Testis (tissue), 3 donors: ENCODE measurements around the gene NKAIN4. TPM values are rescaled to one million over a fixed set of nuclear protein-coding genes. Genes with fewer than 3 reads are reported as not detected.

ENCODE experiments used
- DNase-seq: peaks from one replicate; pipeline ENCODE4 v3.0.0-alpha.2; 2019
- H3K27ac ChIP-seq, 2 donors: fragments of 200-600 bp; sonication (generic); one replicate each; pipeline ENCODE4 v1.5.1; 2019
- H3K27me3 ChIP-seq: fragments of 200-600 bp; sonication (generic); one replicate; pipeline ENCODE4 v1.5.1; 2019
- H3K36me3 ChIP-seq: fragments of 200-600 bp; sonication (generic); one replicate; pipeline ENCODE4 v1.5.1; 2017; ENCODE audit warnings: low read depth; ENCODE audit errors: missing control alignments
- H3K4me1 ChIP-seq: fragments of 200-600 bp; sonication (generic); one replicate; pipeline ENCODE4 v1.5.1; 2019
- H3K4me3 ChIP-seq, 2 donors: fragments of 200-600 bp; sonication (generic); one replicate each; pipeline ENCODE4 v1.5.1; 2017 to 2019
- H3K9me3 ChIP-seq: fragments of 200-600 bp; sonication (generic); one replicate; pipeline ENCODE4 v1.5.1; 2017
- CTCF ChIP-seq, 3 experiments: fragments of 450-650 bp in 2 of 3; fragments of 200-600 bp in 1 of 3; sonication (generic) in 1 of 3; IDR thresholded peaks; one replicate each; pipeline ENCODE4 v1.5.1; 2016 to 2019; ENCODE audit warnings: antibody characterized with exemption in 3 of 3, mild to moderate bottlenecking in 2 of 3, moderate library complexity in 1 of 3
- POLR2A ChIP-seq: fragments of 450-650 bp; IDR thresholded peaks from one replicate; pipeline ENCODE4 v1.6.1; 2017; ENCODE audit warnings: antibody characterized with exemption, mild to moderate bottlenecking, moderate library complexity
- WGBS, 2 donors: methylation state at CpG; one replicate each; pipeline ENCODE4 v1.1.5; 2018; 5-methylcytosine and 5-hydroxymethylcytosine counted together
- intact Hi-C: fragments of 100-400 bp; cut with DNase I; formaldehyde crosslinking; loops from one replicate; pipeline ENCODE4 v1.15.1; 2023; ENCODE audit warnings: low total_unique reads
- polyA plus RNA-seq: library from polyadenylated mRNA; stranded (reverse); fragments of 350-450 nt; fragmentation: Illumina TruSeq; extraction: RNeasy Lipid Tissue Mini Kit (QIAGEN cat#74804); gene quantifications from one replicate; pipeline ENCODE4 v1.2.3, GENCODE V29; 2014; ENCODE audit warnings: low read depth, low replicate concordance; ENCODE audit not compliant: insufficient read depth
- total RNA-seq, 2 donors: library from RNA; depleted of rRNA; stranded (reverse); fragments of >200 nt; gene quantifications; one replicate each; pipeline ENCODE4 v1.2.3, GENCODE V29; 2016

Gene NKAIN4
- total and polyA plus RNA-seq, 3 donors from 2014 or later: 3.9 to 6.0 (median 4.7) TPM

- no peaks in the 10 kb centered on the region for H3K27me3 ChIP-seq
- intact Hi-C loops: no loop called here
These were observed 21.3 kb downstream of the NKAIN4 start for GRCh38 chr20:63233061-63233344.

GRCh38 chr20:63232235-63233060 is 21.8 kb downstream of the NKAIN4 start:
- H3K27ac ChIP-seq: no peak overlapping the region
- intact Hi-C loops: no loop called here

More at GRCh38 chr20:63233061-63233344, 21.3 kb downstream of the NKAIN4 start:
- Histone ChIP-seq H3K27ac (no peak overlapping the region), H3K9me3 (no peaks in the 10 kb centered on the region), H3K4me3 (no peak overlapping the region), H3K36me3 (no peaks in the 10 kb centered on the region), H3K4me1 (peaks cover 5% of the 10 kb centered on the region)
- TF ChIP-seq POLR2A (no peak), CTCF (IDR thresholded peaks at IDR 0.05) (no peak)
- DNase-seq: no peak
- WGBS, 2 donors: 60 to 95% methylated on average over 3 of the region's 3 CpGs

GRCh38 chr20:63230800-63231268 is 23.4 kb downstream of the NKAIN4 start:
- intact Hi-C loops: no loop called here
- DNase-seq: peak; percentile 83
- peak; percentile 21 to 51 (median 49) for TF ChIP-seq CTCF (IDR thresholded peaks at IDR 0.05)
- TF ChIP-seq POLR2A: no peak
- no peak overlapping the region for H3K27ac ChIP-seq
- WGBS, 2 donors: 36 to 51% methylated on average over 8 to 17 of the region's 17 CpGs
- no peak overlapping the region for H3K4me3 ChIP-seq
- H3K4me1 ChIP-seq: peaks cover 5% of the 10 kb centered on the region
- H3K27me3 ChIP-seq: no peaks in the 10 kb centered on the region
- H3K9me3 ChIP-seq: no peaks in the 10 kb centered on the region
- H3K36me3 ChIP-seq: no peaks in the 10 kb centered on the region

More at GRCh38 chr20:63232235-63233060, 21.8 kb downstream of the NKAIN4 start:
- no peak for DNase-seq
- Histone ChIP-seq H3K27me3 (no peaks in the 10 kb centered on the region), H3K4me1 (peaks cover 5% of the 10 kb centered on the region), H3K4me3 (no peak overlapping the region), H3K36me3 (no peaks in the 10 kb centered on the region), H3K9me3 (no peaks in the 10 kb centered on the region)
- WGBS, 2 donors: 78 to 80% methylated on average over 12 to 18 of the region's 18 CpGs
- TF ChIP-seq CTCF (IDR thresholded peaks at IDR 0.05) (no peak), POLR2A (no peak)

- TF ChIP-seq CTCF (IDR thresholded peaks at IDR 0.05): no peak
- TF ChIP-seq POLR2A: no peak
- intact Hi-C loops: no loop called here
- H3K9me3 ChIP-seq: no peaks in the 10 kb centered on the region
- no peak for DNase-seq
- H3K4me1 ChIP-seq: peaks cover 11% of the 10 kb centered on the region
- no peak overlapping the region for H3K4me3 ChIP-seq
- H3K36me3 ChIP-seq: no peaks in the 10 kb centered on the region
- no peaks in the 10 kb centered on the region for H3K27me3 ChIP-seq
- H3K27ac ChIP-seq: no peak overlapping the region
- 71 to 81% methylated on average over 13 of the region's 13 CpGs for WGBS, 2 donors
These were observed 25.5 kb downstream of the NKAIN4 start for GRCh38 chr20:63228806-63229205.

- no peaks in the 10 kb centered on the region for H3K27me3 ChIP-seq
- TF ChIP-seq POLR2A (no peak), CTCF (IDR thresholded peaks at IDR 0.05) (no peak)
- intact Hi-C loops: no loop called here
- no peaks in the 10 kb centered on the region for H3K9me3 ChIP-seq
- H3K27ac ChIP-seq: no peak overlapping the region
- WGBS, 2 donors: 97 to 100% methylated on average over 2 to 5 of the region's 5 CpGs
- peaks cover 11% of the 10 kb centered on the region for H3K4me1 ChIP-seq
- H3K36me3 ChIP-seq: no peaks in the 10 kb centered on the region
- H3K4me3 ChIP-seq: no peak overlapping the region
- no peak for DNase-seq
These were observed 27.0 kb downstream of the NKAIN4 start for GRCh38 chr20:63227260-63227659.
